ENCODE data around the gene ATCAY. TPM values are rescaled to one million over a fixed set of nuclear protein-coding genes. Genes with fewer than 3 reads are reported as not detected.

The ATCAY gene
- total and polyA plus RNA-seq, 2 of the 13 experiments (the other 11 are each of a cell fraction or from before 2014, with no cell fraction given), result not detected

- TF ChIP-seq, protein P1, sequence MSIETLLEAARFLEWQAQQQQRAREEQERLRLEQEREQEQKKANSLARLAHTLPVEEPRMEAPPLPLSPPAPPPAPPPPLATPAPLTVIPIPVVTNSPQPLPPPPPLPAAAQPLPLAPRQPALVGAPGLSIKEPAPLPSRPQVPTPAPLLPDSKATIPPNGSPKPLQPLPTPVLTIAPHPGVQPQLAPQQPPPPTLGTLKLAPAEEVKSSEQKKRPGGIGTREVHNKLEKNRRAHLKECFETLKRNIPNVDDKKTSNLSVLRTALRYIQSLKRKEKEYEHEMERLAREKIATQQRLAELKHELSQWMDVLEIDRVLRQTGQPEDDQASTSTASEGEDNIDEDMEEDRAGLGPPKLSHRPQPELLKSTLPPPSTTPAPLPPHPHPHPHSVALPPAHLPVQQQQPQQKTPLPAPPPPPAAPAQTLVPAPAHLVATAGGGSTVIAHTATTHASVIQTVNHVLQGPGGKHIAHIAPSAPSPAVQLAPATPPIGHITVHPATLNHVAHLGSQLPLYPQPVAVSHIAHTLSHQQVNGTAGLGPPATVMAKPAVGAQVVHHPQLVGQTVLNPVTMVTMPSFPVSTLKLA (IDR thresholded peaks at IDR 0.05), result no peak
- TF ChIP-seq ZNF850 (CRISPR knock-in tag; conservative IDR thresholded peaks at IDR 0.05) (no peak), ZNF720 (CRISPR knock-in tag; IDR thresholded peaks at IDR 0.05) (no peak), ZNF234 (CRISPR knock-in tag; conservative IDR thresholded peaks at IDR 0.05) (no peak), ZNF468 (CRISPR knock-in tag; IDR thresholded peaks at IDR 0.05) (no peak), HHEX (CRISPR knock-in tag; IDR thresholded peaks at IDR 0.05) (no peak), PCBP1 (IDR thresholded peaks at IDR 0.05; ENCODE audit: borderline replicate concordance, low read depth, low read length) (no peak), MXI1 (IDR thresholded peaks at IDR 0.05; ENCODE audit: borderline replicate concordance, low read depth, low read length) (peak; percentile 54; the same call in 1 of the 3 replicates), MED8 (CRISPR knock-in tag; IDR thresholded peaks at IDR 0.05; ENCODE audit: insufficient replicate concordance) (no peak), STAT5B (CRISPR knock-in tag; IDR thresholded peaks at IDR 0.05) (no peak), ZNF232 (CRISPR knock-in tag; IDR thresholded peaks at IDR 0.05; ENCODE audit: borderline replicate concordance) (no peak)
- TF ChIP-seq, protein P2, sequence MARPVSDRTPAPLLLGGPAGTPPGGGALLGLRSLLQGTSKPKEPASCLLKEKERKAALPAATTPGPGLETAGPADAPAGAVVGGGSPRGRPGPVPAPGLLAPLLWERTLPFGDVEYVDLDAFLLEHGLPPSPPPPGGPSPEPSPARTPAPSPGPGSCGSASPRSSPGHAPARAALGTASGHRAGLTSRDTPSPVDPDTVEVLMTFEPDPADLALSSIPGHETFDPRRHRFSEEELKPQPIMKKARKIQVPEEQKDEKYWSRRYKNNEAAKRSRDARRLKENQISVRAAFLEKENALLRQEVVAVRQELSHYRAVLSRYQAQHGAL (CRISPR knock-in tag; IDR thresholded peaks at IDR 0.05; ENCODE audit: not compliant biosample characterization), result no peak
- TF ChIP-seq, protein P3, sequence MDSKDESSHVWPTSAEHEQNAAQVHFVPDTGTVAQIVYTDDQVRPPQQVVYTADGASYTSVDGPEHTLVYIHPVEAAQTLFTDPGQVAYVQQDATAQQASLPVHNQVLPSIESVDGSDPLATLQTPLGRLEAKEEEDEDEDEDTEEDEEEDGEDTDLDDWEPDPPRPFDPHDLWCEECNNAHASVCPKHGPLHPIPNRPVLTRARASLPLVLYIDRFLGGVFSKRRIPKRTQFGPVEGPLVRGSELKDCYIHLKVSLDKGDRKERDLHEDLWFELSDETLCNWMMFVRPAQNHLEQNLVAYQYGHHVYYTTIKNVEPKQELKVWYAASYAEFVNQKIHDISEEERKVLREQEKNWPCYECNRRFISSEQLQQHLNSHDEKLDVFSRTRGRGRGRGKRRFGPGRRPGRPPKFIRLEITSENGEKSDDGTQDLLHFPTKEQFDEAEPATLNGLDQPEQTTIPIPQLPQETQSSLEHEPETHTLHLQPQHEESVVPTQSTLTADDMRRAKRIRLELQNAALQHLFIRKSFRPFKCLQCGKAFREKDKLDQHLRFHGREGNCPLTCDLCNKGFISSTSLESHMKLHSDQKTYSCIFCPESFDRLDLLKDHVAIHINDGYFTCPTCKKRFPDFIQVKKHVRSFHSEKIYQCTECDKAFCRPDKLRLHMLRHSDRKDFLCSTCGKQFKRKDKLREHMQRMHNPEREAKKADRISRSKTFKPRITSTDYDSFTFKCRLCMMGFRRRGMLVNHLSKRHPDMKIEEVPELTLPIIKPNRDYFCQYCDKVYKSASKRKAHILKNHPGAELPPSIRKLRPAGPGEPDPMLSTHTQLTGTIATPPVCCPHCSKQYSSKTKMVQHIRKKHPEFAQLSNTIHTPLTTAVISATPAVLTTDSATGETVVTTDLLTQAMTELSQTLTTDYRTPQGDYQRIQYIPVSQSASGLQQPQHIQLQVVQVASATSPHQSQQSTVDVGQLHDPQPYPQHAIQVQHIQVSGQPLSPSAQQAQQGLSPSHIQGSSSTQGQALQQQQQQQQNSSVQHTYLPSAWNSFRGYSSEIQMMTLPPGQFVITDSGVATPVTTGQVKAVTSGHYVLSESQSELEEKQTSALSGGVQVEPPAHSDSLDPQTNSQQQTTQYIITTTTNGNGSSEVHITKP (CRISPR knock-in tag; IDR thresholded peaks at IDR 0.05; ENCODE audit: low read depth), result 0 out of 2 replicates have a peak, but pooled peaks have one; percentile 28
- TF ChIP-seq, protein P4, sequence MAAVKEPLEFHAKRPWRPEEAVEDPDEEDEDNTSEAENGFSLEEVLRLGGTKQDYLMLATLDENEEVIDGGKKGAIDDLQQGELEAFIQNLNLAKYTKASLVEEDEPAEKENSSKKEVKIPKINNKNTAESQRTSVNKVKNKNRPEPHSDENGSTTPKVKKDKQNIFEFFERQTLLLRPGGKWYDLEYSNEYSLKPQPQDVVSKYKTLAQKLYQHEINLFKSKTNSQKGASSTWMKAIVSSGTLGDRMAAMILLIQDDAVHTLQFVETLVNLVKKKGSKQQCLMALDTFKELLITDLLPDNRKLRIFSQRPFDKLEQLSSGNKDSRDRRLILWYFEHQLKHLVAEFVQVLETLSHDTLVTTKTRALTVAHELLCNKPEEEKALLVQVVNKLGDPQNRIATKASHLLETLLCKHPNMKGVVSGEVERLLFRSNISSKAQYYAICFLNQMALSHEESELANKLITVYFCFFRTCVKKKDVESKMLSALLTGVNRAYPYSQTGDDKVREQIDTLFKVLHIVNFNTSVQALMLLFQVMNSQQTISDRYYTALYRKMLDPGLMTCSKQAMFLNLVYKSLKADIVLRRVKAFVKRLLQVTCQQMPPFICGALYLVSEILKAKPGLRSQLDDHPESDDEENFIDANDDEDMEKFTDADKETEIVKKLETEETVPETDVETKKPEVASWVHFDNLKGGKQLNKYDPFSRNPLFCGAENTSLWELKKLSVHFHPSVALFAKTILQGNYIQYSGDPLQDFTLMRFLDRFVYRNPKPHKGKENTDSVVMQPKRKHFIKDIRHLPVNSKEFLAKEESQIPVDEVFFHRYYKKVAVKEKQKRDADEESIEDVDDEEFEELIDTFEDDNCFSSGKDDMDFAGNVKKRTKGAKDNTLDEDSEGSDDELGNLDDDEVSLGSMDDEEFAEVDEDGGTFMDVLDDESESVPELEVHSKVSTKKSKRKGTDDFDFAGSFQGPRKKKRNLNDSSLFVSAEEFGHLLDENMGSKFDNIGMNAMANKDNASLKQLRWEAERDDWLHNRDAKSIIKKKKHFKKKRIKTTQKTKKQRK (IDR thresholded peaks at IDR 0.05; ENCODE audit: low read length), result no peak
- TF ChIP-seq, protein P5, sequence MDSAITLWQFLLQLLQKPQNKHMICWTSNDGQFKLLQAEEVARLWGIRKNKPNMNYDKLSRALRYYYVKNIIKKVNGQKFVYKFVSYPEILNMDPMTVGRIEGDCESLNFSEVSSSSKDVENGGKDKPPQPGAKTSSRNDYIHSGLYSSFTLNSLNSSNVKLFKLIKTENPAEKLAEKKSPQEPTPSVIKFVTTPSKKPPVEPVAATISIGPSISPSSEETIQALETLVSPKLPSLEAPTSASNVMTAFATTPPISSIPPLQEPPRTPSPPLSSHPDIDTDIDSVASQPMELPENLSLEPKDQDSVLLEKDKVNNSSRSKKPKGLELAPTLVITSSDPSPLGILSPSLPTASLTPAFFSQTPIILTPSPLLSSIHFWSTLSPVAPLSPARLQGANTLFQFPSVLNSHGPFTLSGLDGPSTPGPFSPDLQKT (CRISPR knock-in tag; IDR thresholded peaks at IDR 0.05; ENCODE audit: borderline replicate concordance), result no peak
- TF ChIP-seq, protein P6, sequence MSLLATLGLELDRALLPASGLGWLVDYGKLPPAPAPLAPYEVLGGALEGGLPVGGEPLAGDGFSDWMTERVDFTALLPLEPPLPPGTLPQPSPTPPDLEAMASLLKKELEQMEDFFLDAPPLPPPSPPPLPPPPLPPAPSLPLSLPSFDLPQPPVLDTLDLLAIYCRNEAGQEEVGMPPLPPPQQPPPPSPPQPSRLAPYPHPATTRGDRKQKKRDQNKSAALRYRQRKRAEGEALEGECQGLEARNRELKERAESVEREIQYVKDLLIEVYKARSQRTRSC (CRISPR knock-in tag; IDR thresholded peaks at IDR 0.05; ENCODE audit: low read depth), result no peak
These were observed 88.3 kb downstream of the ATCAY start (continued) for GRCh38 chr19:3968556-3969434.
